Measurements from ENCODE around the gene FOXP1.
A peak's percentile ranks its signal among the peaks of the same experiment; 100 is the strongest.

FOXP1 gene

DNA sequence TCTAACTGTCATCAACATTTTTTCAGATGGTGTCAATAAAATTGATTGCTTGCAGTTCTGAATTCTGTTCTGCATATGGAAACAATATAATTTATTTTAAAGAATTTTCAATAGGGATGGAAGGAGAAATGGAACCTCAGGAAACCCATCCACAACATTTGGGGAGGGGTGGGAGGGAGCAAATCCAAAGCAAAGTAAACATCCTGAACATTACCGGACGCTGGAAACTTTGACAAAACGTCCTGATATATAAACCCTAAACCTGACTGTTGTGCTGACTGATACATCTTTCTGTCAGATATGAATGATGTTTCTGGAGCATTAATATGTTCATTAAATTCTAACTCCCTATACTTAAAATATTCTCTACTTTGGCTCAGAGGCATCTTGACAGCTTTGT lies 479.0 kb downstream of the FOXP1 start:
- Histone ChIP-seq H3K4me3 (ENCODE audit: low read length in 2 of 2) (no peak overlapping the region), H3K36me3 (ENCODE audit: control insufficient read depth in 2 of 2, insufficient read depth in 2 of 2, low read length in 2 of 2) (no peaks in the 10 kb centered on the region), H3K9ac (ENCODE audit: low read length in 2 of 2) (no peak overlapping the region), H3K4me1 (ENCODE audit: control insufficient read depth, insufficient read depth, low read length) (peaks cover 54% of the 10 kb centered on the region), H3K27me3 (ENCODE audit: control insufficient read depth in 1 of 2, insufficient read depth in 2 of 2, low read length in 2 of 2) (no peaks in the 10 kb centered on the region), H3K27ac (ENCODE audit: low read length) (no peak overlapping the region), H3K9me3 (ENCODE audit: control insufficient read depth in 2 of 2, low read length in 2 of 2) (no peaks in the 10 kb centered on the region)

DNA sequence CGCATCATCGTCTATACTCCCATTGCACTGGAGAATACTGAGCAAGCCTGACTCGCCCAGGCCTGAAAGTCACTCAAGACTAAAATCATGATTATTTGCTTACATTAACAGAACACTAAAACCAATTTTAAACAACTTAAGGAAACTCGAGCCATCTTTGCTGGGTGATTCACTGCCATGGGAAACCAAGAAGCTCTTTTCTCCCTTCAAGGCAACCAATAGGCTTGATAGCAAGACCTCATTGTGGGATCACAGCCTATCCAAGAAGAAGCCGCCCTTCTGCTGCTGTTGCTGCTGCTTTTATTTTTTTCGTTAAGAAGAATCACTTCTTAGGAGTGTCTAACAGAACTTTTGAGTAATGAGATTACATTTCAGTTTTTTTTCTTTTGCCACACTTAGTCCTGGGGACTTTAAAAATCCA lies 479.4 kb downstream of the FOXP1 start:
- Histone ChIP-seq H3K9me3 (ENCODE audit: control insufficient read depth in 2 of 2, low read length in 2 of 2) (no peaks in the 10 kb centered on the region), H3K4me3 (ENCODE audit: low read length in 2 of 2) (no peak overlapping the region), H3K27me3 (ENCODE audit: control insufficient read depth in 1 of 2, insufficient read depth in 2 of 2, low read length in 2 of 2) (no peaks in the 10 kb centered on the region), H3K36me3 (ENCODE audit: control insufficient read depth in 2 of 2, insufficient read depth in 2 of 2, low read length in 2 of 2) (no peaks in the 10 kb centered on the region), H3K9ac (ENCODE audit: low read length in 2 of 2) (no peak overlapping the region), H3K4me1 (ENCODE audit: control insufficient read depth, insufficient read depth, low read length) (peaks cover 55% of the 10 kb centered on the region), H3K27ac (ENCODE audit: low read length) (peak overlapping the region; percentile 18)

DNA sequence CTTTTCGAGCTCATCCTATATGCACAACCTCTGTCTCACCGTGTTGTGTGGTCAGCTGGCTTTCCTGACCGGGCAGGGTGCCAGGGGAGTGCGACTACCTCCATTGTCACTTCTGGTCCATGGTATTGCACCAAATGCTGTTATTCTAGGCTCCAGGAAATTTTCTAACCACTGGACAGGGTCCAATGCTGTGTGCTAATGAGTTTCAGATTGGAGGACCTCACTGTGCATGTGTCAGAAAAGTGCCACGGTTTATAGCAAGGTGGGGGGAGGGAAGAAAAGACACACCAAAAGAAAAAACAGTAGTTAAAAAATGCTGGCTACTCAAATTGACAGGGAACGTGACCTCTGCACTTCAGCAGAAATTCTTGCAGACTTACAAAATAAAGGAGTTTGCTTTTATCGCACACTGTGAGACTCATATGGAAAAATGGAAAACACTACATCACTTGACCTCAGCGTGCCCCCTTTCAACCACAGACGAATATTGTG lies 480.1 kb downstream of the FOXP1 start:
- Histone ChIP-seq H3K27me3 (ENCODE audit: control insufficient read depth in 1 of 2, insufficient read depth in 2 of 2, low read length in 2 of 2) (no peaks in the 10 kb centered on the region), H3K4me3 (ENCODE audit: low read length in 2 of 2) (peak overlapping the region in 1 of 2 donors; percentile 40), H3K9ac (ENCODE audit: low read length in 2 of 2) (no peak overlapping the region), H3K4me1 (ENCODE audit: control insufficient read depth, insufficient read depth, low read length) (peaks cover 57% of the 10 kb centered on the region), H3K36me3 (ENCODE audit: control insufficient read depth in 2 of 2, insufficient read depth in 2 of 2, low read length in 2 of 2) (no peaks in the 10 kb centered on the region), H3K9me3 (ENCODE audit: control insufficient read depth in 2 of 2, low read length in 2 of 2) (no peaks in the 10 kb centered on the region), H3K27ac (ENCODE audit: low read length) (peak overlapping the region; percentile 18)

DNA sequence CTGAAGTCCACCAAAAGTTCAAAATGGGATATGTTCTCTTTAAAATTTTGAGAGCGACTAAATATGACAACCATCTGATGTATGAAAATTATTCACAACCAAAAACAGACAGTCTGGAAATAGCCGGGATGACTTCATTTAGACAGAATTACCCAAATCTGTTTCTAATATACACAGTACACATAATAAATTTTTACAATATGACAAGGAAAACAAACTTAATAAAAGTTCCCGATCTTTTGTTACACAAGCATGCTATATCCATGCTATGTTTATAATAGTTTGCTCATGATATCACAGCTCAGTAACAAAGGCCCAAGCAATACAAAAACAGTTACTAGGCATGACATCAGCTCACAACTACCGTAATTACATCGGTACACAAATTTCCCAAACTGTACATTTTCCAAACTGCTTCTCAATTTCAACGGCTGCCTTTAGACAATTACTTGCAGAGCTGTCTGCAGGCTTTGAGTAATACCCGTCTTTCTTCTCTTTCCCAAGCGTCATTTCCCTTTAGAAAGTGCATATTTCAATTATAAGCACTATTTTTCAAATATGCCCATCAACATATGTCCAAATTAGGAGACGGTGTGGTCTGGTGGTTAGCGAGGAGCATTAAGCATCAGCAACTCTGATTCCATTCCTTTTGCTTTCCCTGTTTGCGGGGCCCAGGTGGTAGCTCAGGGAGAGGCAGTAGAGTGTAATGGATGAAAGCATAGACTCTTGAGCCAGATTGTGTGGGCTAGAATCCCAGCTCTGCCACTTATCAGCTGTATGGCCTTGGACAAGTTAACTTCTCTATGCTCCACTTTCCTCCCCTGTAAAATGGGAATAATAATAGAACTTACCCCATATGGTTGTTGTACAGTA lies 481.2 kb downstream of the FOXP1 start:
- no peaks in the 10 kb centered on the region for H3K9me3 ChIP-seq (ENCODE audit: control insufficient read depth in 2 of 2, low read length in 2 of 2)
- no peaks in the 10 kb centered on the region for H3K36me3 ChIP-seq (ENCODE audit: control insufficient read depth in 2 of 2, insufficient read depth in 2 of 2, low read length in 2 of 2)
- H3K4me3 ChIP-seq (ENCODE audit: low read length in 2 of 2) = peak overlapping the region; percentile 58
- H3K27ac ChIP-seq (ENCODE audit: low read length) = peak overlapping the region; percentile 76
- H3K9ac ChIP-seq (ENCODE audit: low read length in 2 of 2) = peak overlapping the region; percentile 49 to 60
- H3K27me3 ChIP-seq (ENCODE audit: control insufficient read depth in 1 of 2, insufficient read depth in 2 of 2, low read length in 2 of 2) = no peaks in the 10 kb centered on the region
- peaks cover 53% of the 10 kb centered on the region for H3K4me1 ChIP-seq (ENCODE audit: control insufficient read depth, insufficient read depth, low read length)

DNA sequence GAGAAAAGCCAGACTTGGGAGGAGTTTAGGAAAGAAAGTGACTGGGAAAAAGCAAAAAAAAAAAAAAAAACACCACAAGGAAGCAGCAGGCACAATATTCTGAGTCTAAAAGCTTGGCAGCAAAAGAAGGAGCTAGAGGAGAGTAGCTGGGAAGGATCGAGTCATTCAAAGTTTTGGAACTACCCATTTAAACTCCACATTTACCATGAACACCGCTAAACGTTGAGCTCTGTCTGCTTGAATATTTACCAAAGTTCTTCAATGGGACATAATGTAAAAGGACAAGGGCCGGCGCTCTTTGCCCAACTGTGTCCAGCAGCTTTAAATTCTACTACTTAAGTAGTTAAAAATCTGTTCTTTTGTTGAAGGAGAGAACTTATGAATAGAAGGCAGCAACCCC lies 481.9 kb downstream of the FOXP1 start:
- Histone ChIP-seq H3K9me3 (ENCODE audit: control insufficient read depth in 2 of 2, low read length in 2 of 2) (no peaks in the 10 kb centered on the region), H3K4me3 (ENCODE audit: low read length in 2 of 2) (peak overlapping the region; percentile 21 to 58), H3K4me1 (ENCODE audit: control insufficient read depth, insufficient read depth, low read length) (peaks cover 53% of the 10 kb centered on the region), H3K9ac (ENCODE audit: low read length in 2 of 2) (peak overlapping the region; percentile 38 to 49), H3K27me3 (ENCODE audit: control insufficient read depth in 1 of 2, insufficient read depth in 2 of 2, low read length in 2 of 2) (no peaks in the 10 kb centered on the region), H3K27ac (ENCODE audit: low read length) (peak overlapping the region; percentile 76), H3K36me3 (ENCODE audit: control insufficient read depth in 2 of 2, insufficient read depth in 2 of 2, low read length in 2 of 2) (no peaks in the 10 kb centered on the region)

DNA sequence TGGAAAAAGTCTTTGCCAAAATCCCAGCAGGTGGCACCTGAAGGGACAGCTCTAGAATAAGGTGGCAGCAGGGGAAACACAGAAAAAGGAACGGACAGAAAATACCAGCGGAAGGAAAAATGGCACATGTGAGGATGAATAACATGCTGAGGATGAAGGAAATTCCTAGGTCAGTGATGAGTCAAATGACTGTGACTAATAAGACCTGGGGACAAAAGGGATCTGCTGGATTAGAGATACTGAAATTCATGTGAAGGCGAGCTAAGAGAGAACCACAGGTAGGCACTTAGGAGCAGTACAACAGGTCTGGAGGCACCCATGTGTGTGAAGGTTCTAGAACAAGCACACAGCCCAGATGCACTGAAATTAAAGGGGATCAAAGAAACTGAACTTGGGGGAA lies 482.5 kb downstream of the FOXP1 start:
- Histone ChIP-seq H3K27me3 (ENCODE audit: control insufficient read depth in 1 of 2, insufficient read depth in 2 of 2, low read length in 2 of 2) (no peaks in the 10 kb centered on the region), H3K36me3 (ENCODE audit: control insufficient read depth in 2 of 2, insufficient read depth in 2 of 2, low read length in 2 of 2) (no peaks in the 10 kb centered on the region), H3K4me3 (ENCODE audit: low read length in 2 of 2) (peak overlapping the region in 1 of 2 donors; percentile 16), H3K9me3 (ENCODE audit: control insufficient read depth in 2 of 2, low read length in 2 of 2) (no peaks in the 10 kb centered on the region), H3K27ac (ENCODE audit: low read length) (peak overlapping the region; percentile 76), H3K9ac (ENCODE audit: low read length in 2 of 2) (no peak overlapping the region), H3K4me1 (ENCODE audit: control insufficient read depth, insufficient read depth, low read length) (peaks cover 55% of the 10 kb centered on the region)

- Histone ChIP-seq H3K36me3 (ENCODE audit: control insufficient read depth in 2 of 2, insufficient read depth in 2 of 2, low read length in 2 of 2) (no peaks in the 10 kb centered on the region), H3K4me3 (ENCODE audit: low read length in 2 of 2) (no peak overlapping the region), H3K27me3 (ENCODE audit: control insufficient read depth in 1 of 2, insufficient read depth in 2 of 2, low read length in 2 of 2) (no peaks in the 10 kb centered on the region), H3K27ac (ENCODE audit: low read length) (peak overlapping the region; percentile 50), H3K9me3 (ENCODE audit: control insufficient read depth in 2 of 2, low read length in 2 of 2) (no peaks in the 10 kb centered on the region), H3K4me1 (ENCODE audit: control insufficient read depth, insufficient read depth, low read length) (peaks cover 50% of the 10 kb centered on the region), H3K9ac (ENCODE audit: low read length in 2 of 2) (no peak overlapping the region)
Measured at GRCh38 chr3:71099997-71100719, 483.4 kb downstream of the FOXP1 start.

GRCh38 chr3:71097557-71097956 lies 486.0 kb downstream of the FOXP1 start:
- H3K27me3 ChIP-seq (ENCODE audit: control insufficient read depth in 1 of 2, insufficient read depth in 2 of 2, low read length in 2 of 2) = no peaks in the 10 kb centered on the region
- H3K27ac ChIP-seq (ENCODE audit: low read length) = no peak overlapping the region
- H3K4me3 ChIP-seq (ENCODE audit: low read length in 2 of 2) = no peak overlapping the region
- no peak overlapping the region for H3K9ac ChIP-seq (ENCODE audit: low read length in 2 of 2)
- peaks cover 0 to 2% of the 10 kb centered on the region in 2 donors for H3K36me3 ChIP-seq (ENCODE audit: control insufficient read depth in 2 of 2, insufficient read depth in 2 of 2, low read length in 2 of 2)
- no peaks in the 10 kb centered on the region for H3K9me3 ChIP-seq (ENCODE audit: control insufficient read depth in 2 of 2, low read length in 2 of 2)
- peaks cover 34% of the 10 kb centered on the region for H3K4me1 ChIP-seq (ENCODE audit: control insufficient read depth, insufficient read depth, low read length)

DNA sequence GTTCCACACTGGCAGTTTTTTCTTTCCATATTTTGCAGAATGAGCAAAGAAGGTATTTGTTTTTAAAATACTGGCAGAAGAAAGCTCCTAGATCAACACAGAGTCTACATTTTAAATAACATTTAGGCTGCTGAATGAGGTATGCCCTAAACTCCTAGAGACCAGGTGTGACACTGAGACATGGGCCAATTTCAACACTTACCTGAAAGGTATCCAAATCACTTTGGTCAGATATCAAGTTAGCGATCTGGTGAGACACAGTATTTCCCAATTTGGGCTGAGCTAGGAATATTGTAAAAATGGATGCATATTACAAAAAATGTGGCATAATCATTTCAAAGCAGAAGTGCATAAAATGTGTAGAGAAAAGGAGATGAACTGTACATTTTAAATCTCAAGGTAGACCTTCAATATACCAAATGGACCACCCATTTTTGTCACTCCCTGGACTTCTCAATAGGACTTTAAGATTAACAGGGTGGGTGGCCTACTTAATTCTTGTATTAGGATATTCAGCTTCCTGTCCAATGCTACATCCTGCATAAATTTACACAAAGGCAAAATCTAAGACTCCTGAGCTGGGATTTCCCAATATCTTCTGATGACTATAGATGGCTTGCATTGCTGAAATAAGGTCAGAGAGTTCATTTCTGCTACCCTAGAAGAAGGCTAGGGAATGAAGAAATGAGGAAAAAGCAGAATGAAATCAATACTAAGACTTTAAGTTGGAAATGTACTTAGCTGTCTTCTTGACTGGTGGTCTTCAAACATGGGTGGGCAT lies 487.8 kb downstream of the FOXP1 start:
- Histone ChIP-seq H3K27me3 (ENCODE audit: control insufficient read depth in 1 of 2, insufficient read depth in 2 of 2, low read length in 2 of 2) (no peaks in the 10 kb centered on the region), H3K9ac (ENCODE audit: low read length in 2 of 2) (no peak overlapping the region), H3K27ac (ENCODE audit: low read length) (no peak overlapping the region), H3K36me3 (ENCODE audit: control insufficient read depth in 2 of 2, insufficient read depth in 2 of 2, low read length in 2 of 2) (peaks cover 0 to 2% of the 10 kb centered on the region in 2 donors), H3K9me3 (ENCODE audit: control insufficient read depth in 2 of 2, low read length in 2 of 2) (no peaks in the 10 kb centered on the region), H3K4me3 (ENCODE audit: low read length in 2 of 2) (no peak overlapping the region), H3K4me1 (ENCODE audit: control insufficient read depth, insufficient read depth, low read length) (peaks cover 21% of the 10 kb centered on the region)

GRCh38 chr3:71094658-71095209 lies 488.8 kb downstream of the FOXP1 start:
- H3K36me3 ChIP-seq (ENCODE audit: control insufficient read depth in 2 of 2, insufficient read depth in 2 of 2, low read length in 2 of 2) = peaks cover 0 to 2% of the 10 kb centered on the region in 2 donors
- no peaks in the 10 kb centered on the region for H3K27me3 ChIP-seq (ENCODE audit: control insufficient read depth in 1 of 2, insufficient read depth in 2 of 2, low read length in 2 of 2)
- H3K9ac ChIP-seq (ENCODE audit: low read length in 2 of 2) = no peak overlapping the region
- H3K27ac ChIP-seq (ENCODE audit: low read length) = peak overlapping the region; percentile 41
- H3K4me1 ChIP-seq (ENCODE audit: control insufficient read depth, insufficient read depth, low read length) = peaks cover 15% of the 10 kb centered on the region
- no peaks in the 10 kb centered on the region for H3K9me3 ChIP-seq (ENCODE audit: control insufficient read depth in 2 of 2, low read length in 2 of 2)
- H3K4me3 ChIP-seq (ENCODE audit: low read length in 2 of 2) = no peak overlapping the region

Measured in stomach smooth muscle (tissue), 2 donors.